Central memory CD4-positive, alpha-beta T cell (primary cell): ENCODE data around the gene MAOA.
A peak's percentile ranks its signal among the peaks of the same experiment; 100 is the strongest.
"Not testable (repeated sequence)": the region's sequence is repeated elsewhere in the genome, so short reads cannot be mapped to it uniquely, and the experiment has no call there.

Source experiments
- DNase-seq: peaks from one replicate; pipeline ENCODE4 v3.0.0; 2022
- total RNA-seq, 3 experiments: gene quantifications; one replicate each; lab custom pipeline; 2026; lab: John Stamatoyannopoulos, UW

MAOA gene
- total RNA-seq = 0.22 to 0.78 (median 0.77) reads per million in 3 experiments

DNA sequence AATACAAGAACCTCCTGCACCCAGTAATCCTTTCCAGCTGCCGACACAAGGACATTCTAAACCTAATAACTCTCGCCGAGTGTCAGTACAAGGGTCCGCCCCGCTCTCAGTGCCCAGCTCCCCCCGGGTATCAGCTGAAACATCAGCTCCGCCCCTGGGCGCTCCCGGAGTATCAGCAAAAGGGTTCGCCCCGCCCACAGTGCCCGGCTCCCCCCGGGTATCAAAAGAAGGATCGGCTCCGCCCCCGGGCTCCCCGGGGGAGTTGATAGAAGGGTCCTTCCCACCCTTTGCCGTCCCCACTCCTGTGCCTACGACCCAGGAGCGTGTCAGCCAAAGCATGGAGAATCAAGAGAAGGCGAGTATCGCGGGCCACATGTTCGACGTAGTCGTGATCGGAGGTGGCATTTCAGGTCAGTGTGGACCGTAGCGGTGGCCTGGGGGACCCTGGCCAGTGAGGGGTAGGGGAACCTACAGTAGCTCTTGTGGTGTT, at the start of gene MAOA:
MAOA (plus strand) TSS at position 295 of the 490 bp plus-strand sequence; CDS start at position 338, 43 bp downstream.
- DNase-seq = no peak

DNA sequence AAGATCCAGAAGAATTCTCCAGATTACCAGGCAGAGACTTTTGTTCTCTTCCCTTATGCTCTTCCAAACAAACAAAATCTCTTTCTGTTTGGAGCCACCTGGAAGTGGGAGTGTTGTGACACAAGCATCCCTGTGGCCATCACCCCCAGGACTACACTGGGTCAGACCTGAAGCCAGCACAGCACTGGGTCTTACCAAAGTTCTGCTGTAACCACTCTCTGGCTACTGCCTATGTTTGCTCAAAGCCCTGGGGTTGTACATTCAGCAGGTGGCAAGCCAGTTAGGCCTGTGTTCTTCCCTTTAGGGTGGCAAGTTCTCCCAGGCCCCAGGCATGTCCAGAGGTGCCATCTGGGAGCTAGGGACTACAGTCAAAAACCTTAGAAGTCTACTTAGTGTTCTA, 43.7 kb upstream of the MAOA start:
- no peak for DNase-seq

DNA sequence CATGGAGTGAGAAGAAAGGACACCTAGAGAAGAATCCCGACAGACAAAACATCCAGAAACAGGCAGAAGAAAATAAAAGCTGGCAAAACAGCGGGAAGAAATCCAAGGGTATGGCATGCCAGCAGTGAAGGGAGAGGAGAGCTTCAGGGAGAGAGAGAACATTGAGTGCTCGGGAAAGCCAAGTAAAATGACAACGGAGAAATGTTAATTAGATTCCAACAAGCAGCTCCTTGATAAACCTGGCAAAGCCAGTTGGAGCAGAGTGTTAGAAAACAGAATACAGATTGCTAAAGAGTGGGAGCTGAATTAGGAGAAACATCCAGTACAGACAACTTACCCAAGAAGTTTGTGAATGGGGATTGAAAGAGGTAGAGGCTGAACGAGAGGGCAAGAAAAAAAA, 40.4 kb upstream of the MAOA start:
- no peak for DNase-seq

DNA sequence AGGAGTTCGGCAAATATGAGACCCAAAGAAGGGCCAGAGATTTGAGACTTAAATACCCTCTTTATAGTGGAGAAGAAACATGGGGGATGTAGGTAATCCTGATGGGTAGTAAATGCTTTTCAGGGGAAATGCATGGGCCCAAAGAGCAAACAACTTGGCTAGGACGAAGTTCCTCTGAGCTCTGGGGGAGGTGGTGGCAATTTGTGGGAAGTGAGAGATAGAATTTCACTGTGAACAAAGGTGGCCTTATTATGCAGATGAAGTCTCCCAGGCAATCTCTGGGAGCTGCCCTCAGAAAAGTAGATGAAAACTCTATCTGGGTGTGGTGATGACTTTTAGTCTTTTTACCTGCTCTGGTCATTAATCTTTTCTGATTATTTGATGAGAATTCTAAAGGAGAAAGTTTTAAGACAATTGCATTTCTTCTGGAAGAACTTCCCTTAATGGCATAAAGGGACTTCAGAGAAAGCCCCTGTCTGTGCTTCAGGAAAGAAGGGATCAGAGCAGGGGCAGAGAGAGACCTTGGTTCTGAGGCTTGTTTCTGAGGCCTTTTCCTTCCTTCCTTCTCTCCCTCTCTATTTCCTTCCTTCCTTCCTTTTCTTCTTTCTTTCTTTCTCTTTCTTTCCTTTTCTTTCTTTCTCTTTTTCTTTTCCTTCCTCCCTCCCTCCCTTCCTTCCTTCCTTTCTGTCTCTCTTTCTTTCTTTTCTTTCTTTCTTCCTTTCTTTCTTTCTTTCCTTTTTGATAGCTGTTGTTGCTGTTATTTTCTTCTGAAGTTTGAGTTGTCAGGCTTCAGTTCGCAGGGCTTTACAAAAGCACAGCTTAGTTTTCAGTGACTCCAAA, 37.5 kb upstream of the MAOA start:
- DNase-seq = no peak

DNA sequence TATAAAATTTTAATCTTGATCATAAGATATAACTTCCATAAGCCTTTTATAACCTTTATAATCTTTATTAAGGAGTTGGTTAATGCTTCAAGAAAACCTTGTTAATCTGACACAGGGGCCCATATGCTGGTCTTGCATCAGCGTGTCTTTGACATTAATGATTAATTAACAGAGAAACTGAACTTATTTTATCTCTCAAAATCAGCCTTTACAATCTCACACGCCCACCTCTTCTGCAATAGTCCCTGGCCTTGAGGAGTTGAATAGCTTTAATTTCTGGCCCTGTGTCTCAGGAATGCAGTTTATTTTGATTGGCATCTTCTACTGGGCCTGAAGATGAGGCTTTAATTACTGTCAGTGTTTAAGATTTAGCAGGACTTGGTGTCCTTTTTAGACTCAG, 36.2 kb upstream of the MAOA start:
- DNase-seq = not testable (repeated sequence)

DNA sequence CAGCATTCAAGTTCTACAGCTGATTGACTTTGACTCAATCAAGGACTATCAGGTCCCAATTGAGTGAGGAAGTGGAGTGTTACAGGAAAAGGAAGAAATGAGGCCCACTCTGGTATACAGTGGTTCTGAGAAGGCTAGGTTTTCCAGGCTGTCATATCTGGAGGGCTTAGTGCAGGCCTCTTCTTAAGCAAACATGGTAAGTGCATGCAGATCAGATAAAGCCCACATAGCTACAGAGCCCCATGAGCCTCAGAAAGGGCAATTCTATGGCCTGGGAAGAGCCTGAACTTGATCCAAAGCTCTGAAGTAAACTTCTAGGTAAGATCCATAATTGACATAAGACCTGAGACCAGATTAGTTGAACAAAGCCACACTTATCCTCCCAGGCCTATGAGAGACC, 29.0 kb upstream of the MAOA start:
- no peak for DNase-seq

DNA sequence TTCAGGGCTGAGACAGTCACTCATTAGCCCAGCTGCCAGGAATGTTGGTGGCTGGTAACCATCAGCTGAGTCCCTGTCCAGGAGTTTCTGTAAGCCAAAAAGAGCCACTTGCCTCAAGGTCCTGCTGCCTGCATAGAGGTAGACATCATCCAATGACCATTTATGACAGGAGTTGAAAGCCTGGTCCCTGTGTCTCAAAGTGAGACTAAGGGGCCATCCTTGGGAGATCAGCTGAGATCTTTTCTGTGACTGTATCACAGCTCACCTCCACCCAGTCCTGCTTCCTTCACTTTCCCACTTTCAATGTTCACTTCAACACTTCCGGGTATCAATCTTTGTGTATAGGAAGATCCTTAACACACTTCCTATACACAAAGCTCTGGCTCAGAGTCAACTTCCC, 28.4 kb upstream of the MAOA start:
- DNase-seq = no peak

DNA sequence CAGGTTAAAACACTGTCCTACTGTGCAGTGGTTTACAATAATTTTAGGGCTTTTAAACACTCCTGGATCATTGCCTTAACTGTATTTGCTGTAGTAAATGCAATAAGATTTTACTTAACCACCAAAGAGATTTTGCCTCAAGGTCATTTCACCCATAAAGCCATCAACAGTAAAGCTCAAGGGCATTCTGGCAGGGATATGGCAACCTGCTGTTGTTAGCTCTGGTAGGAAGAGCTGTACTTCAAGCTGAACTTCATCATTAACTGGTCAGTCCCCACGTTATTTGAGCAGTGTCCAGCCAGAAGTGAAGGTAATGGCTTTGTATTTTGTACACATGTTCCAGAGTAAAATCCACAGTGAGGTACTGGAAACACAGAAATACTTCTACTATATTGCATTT, 26.9 kb upstream of the MAOA start:
- no peak for DNase-seq

DNA sequence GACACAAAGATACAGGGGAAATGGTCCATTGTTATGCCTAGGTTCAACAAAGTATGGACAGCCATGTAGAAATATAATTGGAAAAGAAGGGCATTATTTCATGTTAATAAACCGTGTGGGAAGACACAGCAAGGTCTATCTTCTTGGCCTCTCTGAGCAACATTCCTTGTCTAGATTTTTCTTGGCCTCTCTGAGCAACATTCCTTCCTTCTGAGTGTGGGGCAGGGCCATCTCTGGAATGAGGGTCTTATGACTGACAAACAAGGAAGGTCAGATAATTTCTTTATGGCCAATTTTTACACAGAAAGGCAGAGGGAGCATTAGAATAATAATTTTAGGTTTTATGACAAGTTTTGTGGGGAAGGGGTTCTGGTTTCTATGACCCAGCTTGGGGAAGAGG, 24.3 kb upstream of the MAOA start:
- no peak for DNase-seq

DNA sequence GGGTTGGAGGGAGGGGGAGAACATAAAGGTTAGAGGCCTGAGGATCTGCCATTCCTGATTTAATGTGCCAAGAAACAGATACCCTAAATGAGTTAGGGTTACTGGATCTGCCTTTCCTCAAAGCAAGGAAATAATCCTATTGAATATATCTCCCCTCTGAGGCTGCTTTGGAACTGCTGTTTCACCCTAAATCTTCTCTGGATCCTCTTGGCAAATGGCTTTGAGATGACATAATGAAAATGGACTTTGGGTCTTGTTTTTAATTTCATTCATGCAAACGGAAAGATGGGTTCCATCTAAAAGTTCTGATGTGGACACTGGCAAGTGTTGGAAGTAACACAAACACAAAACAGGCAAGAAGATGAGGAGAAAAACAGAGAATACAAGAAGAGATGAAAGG, 23.0 kb upstream of the MAOA start:
- DNase-seq = no peak

DNA sequence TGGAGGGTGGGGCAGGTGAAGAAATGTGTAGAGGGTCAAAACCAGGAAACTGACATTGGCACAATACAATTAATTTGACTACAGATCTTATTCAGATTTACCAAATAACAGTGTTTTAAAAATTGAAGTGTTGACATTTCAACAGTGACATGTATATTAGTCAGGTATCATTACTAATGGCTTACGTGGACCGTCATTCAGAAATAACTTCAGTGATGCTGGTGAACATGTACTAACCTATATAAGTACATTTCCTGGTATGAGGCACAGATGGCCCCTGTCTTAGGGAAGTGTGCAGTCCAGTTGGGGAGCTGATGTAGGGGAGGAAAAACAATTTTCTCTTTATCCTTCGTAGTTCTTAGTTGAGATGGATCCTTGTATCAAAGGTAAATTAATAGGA, 22.3 kb upstream of the MAOA start:
- DNase-seq = no peak

DNA sequence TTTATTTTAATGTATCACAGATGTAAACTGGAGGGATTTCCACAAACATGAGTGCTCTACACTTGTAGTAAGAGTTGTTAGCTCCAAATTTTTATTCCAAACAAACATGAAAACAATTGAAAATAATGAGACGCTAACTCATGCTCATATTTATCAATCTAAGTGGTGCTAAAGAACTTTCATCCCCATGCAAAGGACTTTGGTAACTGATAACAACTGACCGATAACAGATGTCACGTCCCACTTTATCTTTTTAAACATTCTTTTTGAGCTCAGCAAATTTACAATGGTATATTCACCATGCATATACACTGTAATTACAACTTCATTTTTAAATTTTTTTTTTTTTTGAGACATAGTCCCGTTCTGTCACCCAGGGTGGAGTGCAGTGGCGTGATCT, 15.6 kb upstream of the MAOA start:
- no peak for DNase-seq

DNA sequence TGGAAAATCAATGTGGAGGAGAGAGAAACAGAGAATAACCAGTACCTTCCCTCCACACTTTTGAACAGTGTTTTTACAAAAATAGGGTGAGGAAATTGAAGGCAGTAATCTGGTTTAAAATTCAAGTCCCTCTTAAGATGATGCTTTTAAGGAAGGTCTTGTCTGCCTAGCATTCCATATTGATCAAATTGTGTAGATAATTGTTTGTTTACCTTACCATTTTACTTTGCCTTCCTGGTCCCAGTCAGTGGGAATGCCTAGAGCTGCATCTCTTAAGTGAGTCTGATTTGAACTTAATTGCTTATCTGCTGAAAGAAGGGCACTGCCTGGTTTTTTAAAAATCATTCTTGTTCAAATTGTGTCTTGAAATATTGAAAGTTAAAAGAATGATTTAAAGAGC, 14.4 kb upstream of the MAOA start:
- no peak for DNase-seq

DNA sequence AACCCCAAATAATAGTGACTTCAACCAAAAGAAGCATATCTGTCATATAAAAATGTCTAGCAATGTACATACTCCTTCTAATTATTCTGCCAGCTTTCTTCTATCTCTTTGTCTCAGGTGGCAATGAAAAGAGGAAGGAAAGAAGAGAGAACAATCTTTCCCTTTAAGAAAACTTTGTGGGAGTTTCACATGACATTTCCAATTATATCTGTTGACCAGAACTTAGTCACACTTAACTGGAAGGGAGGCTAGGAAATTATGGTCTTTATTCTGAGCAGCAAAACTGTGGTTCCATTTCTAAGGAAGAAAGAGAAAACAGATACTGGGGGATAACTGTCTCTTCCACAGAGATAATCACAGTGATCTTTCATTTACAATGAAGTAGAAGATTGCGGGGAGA, 12.9 kb upstream of the MAOA start:
- DNase-seq = no peak

DNA sequence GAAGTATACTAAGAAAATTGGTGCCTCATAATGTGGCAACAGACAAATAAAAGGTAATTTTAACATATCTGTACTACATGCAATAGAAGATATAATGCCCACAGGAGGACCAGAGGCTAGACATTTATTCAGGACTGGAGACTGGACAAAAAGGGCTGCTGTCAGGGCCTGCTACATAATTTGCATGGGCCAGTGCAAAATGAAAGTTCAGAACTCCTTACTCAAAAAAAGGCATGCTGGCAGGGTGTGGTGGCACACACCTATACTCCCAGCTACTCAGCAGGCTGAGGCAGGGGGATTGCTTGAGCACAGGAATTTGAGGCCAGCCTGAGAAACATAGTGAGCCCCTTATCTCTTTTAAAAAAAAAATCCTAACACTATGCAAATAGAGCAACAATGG, 12.4 kb upstream of the MAOA start:
- DNase-seq = no peak

DNA sequence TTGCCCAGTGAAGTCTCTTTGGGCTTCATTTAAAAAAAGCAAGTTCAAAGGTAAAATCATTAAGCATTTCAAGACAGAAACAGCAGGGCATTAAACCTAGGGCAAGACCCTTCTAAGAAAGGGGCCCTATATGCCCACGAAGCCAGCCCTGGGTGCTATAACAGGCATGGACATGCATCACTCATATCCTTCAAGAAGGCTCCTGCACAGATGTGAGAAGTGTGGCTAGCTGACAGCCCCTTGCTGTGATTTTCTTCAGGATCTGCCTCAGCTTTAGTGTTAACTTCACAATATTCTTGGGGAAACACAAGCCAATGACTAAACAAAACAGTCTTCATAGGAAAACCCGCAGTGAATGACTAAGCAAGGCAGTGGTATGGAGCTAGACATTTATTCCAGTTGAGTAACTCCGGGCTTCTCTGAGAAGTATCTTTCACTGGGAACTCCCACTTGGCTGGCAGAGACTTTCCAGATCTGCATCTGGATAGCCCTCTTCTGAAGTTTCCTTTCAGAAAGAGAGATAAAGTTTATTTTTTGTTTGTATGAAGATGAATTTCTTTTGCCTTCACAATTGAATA, 11.9 kb upstream of the MAOA start:
- no peak for DNase-seq

DNA sequence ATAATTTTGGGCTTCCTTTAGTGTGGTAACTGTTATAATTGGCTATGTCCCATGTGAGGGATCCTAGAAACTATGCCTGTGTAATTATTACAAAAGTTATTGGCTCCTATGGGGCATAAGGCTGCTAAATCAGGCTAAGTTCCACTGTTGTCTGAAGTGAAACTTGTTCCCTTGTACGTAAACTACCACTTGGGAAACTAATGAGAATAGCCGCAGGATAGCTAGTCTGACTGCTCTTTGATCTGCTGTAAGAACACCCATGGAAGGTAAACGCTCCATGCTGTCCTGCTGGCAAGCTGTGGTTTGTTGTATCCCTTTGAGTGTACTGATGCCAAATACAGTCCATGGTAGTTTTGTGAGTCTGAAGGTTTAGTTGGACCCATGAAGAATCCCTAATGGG, 9.3 kb upstream of the MAOA start:
- DNase-seq = no peak

DNA sequence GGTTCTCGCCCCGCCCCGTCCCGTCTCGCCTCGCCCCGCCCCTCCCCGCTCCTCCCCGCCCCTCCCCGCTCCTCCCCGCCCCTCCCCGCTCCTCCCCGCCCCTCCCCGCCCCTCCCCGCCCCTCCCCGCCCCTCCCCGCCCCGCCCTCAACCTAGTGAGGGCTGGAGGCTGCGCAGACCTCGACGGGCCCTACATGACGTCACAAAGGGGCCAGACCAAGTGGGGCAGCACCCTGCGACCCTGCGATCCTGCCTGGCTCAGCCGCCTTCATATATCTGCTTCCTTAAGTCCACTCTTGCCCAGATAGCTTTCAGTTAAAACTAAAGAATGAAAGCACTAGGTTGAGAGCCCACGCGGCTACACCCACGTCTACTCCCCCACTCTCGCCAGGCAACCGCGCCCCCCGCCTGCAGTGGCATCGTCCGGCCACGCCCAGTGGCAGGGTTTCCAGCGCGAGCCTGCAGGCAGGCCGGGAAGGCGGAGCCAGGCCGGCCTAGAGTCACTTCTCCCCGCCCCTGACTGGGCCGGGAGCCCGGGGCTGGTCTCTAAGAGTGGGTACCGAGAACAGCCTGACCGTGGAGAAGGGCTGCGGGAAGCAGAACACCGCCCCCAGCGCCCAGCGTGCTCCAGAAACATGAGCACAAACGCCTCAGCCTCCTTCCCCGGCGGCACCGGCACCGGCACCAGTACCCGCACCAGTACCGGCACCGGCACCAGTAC, 1.5 kb upstream of the MAOA start:
- peak; percentile 87 for DNase-seq

DNA sequence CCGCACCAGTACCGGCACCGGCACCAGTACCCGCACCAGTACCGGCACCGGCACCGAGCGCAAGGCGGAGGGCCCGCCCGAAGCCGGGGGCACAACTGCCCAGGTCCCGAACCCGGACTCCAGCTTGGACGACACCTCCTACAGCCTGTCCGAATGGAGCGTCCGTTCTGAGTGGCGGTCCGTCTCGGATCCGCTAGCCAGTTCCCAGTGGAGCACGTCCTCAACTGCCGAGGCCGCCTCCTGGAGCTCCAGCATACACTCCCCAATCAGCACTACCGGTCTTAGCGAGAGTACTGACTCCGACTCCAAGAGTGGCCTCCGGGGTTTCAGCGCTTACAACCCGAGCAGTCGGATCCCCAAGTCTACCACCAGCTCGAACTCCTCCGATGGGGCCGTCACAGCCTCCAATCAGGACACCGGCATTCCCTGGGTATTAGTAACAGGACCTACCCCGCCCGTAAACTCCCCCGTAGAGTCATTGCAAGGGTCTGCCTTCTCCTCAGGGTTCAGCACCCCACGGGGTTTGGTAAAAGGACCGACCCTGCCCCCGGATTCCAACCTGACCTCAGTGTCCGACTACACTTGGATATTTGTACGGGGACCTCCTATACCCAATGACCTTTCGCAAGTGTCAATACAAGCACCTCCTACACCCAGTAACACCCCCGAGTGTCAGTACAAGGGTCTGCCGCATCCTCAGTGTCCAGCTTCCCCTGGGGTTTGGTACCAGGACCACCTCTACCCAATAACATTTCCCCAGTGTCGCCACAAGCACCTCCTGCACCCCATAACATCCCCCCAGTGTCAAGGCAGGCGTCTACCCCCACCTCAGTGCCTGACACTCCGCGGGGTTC, 721 bp upstream of the MAOA start:
- DNase-seq = peak; percentile 31

DNA sequence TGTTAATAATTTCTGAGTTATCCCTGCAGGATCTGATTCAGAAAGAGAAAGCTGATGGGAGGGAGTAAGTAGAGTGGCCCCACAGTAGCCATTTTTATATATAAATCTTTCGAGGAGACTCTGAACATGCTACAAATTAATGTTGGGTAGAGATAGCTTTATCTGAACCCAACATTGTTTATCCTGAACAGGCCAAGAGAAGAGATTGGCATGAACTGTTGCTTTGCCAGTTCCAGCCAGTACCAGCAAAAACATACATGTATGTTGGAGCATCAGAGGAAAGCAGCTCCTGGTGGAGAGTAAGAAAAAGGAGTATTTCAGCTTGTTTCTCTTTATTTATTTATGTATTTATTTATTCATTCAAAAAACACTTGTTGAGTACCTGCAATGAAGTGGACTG, 1.6 kb downstream of the MAOA start:
- no peak for DNase-seq

DNA sequence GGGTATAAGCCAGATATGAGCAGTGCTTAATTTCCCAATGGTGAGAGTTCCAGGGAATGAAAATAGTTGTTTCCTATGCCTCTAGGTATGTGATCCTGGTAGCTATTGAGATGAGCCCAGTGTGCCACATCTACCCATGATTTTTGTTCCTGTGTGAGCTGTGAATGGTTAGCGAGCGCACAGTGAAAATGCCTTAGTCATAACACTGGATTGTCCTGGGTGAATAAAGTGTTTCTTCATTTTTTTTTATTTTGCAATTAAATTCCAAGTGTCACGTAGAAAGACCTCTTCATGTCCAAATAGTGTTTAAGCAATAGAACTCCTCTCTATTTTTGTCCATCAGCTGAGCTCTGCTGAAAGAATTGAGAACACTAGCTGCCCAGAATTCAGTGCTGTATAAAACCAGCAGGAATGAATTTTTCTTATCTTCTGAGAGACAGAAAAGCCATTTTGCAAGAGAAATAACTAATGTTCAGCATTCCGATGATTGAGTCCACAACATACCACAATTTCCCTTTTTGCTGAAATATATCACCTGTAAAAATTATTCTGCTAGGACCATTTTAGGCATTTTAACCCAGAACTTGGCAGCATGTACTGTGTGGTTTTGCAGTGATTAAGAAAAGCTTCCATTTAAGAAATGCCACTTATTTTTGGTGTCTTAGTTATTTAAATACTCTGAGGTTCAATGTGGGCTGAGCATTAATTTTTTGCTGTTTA, 5.6 kb downstream of the MAOA start:
- DNase-seq = no peak

DNA sequence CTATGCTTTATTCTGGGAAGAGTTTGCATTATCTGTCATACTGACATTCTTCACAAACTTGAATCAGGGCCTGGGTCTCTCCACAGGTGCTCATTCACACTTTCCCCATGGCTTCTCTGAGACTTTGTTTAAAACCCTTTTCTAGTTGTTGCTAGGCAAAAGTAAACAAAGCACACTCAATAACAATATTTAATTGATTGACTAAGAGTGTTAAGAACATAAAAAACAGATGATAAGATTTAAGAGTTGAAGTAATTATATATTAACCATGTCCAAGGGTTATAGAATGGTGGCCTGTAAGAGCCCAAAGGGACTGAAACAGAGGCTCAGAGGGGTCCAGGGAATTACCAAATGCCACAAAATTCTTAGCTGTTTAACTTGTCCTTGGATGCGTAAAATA, 7.1 kb downstream of the MAOA start:
- DNase-seq = no peak
